K562 (cell line): ENCODE data around the gene HLA-DOA. TPM values are rescaled to one million over a fixed set of nuclear protein-coding genes. Genes with fewer than 3 reads are reported as not detected.

ENCODE experiments used
- HINFP ChIP-seq: fragments of 450-650 bp; conservative IDR thresholded peaks from 2 replicates; pipeline ENCODE4 v1.6.1; 2016; ENCODE audit warnings: missing genetic modification characterization, low read depth, mild to moderate bottlenecking, control low read depth, missing compliant biosample characterization
- KDM4B ChIP-seq, 2 experiments: fragments of 450-650 bp in 1 of 2; sonication (generic) in 1 of 2; IDR thresholded peaks; 2 replicates each; pipeline ENCODE4 v1.6.1; 2016 to 2017; ENCODE audit warnings: borderline replicate concordance in 2 of 2, antibody characterized with exemption in 1 of 2, low read depth in 1 of 2, mild to moderate bottlenecking in 1 of 2
- KLF1 ChIP-seq: fragments of 450-650 bp; IDR thresholded peaks from 2 replicates; pipeline ENCODE4 v1.6.1; 2016; ENCODE audit warnings: missing genetic modification characterization, missing compliant biosample characterization
- PHF21A ChIP-seq: fragments of 450-650 bp; IDR thresholded peaks from 2 replicates; pipeline ENCODE4 v1.6.1; 2017; ENCODE audit warnings: low read depth, borderline replicate concordance
- POLR2G ChIP-seq: fragments of 200-400 bp; formaldehyde crosslinking; IDR thresholded peaks from 2 replicates; pipeline ENCODE4 v1.6.1; 2017; ENCODE audit warnings: low read depth, mild to moderate bottlenecking, antibody characterized with exemption, low read length, moderate library complexity
- STAT5A ChIP-seq: IDR thresholded peaks from 2 replicates; pipeline ENCODE4 v1.6.1; 2012; ENCODE audit warnings: low read length, inconsistent platforms, borderline replicate concordance
- TAF1 ChIP-seq: IDR thresholded peaks from 2 replicates; pipeline ENCODE4 v1.6.1; 2011; ENCODE audit warnings: mild to moderate bottlenecking, low read length, moderate library complexity; ENCODE audit not compliant: insufficient read depth, control insufficient read depth, severe bottlenecking; ENCODE audit errors: extremely low read depth
- ZNF175 ChIP-seq: fragments of 200-800 bp; sonication (Bioruptor generic); IDR thresholded peaks from 2 replicates; pipeline ENCODE4 v1.6.1; 2016; ENCODE audit warnings: low read depth, mild to moderate bottlenecking, missing genetic modification characterization, missing compliant biosample characterization
- polyA plus RNA-seq, 8 experiments: library from polyadenylated mRNA; depleted of rRNA in 4 of 8; stranded (reverse) in 5 of 8; unstranded in 3 of 8; fragments of >200 nt; fragmentation: Nextera tagmentation in 2 of 8; fragmentation: Illumina TruSeq in 1 of 8; extraction: Ambion mirVana in 2 of 8; extraction: Trizol in 1 of 8; gene quantifications; 2 replicates each; pipeline versions ENCODE4 v1.2.1 to v1.2.3, GENCODE V29; 2011 to 2014; ENCODE audit warnings: inconsistent platforms in 1 of 8, missing spikeins in 1 of 8
- total RNA-seq, 7 experiments: library from RNA; depleted of rRNA in 6 of 7; stranded (reverse); fragments of >200 nt in 6 of 7; fragmentation: Illumina TruSeq in 2 of 7; extraction: Trizol in 2 of 7; gene quantifications; 2 replicates each; pipeline versions ENCODE4 v1.2.1 to v1.2.3, GENCODE V29; 2011 to 2021; ENCODE audit warnings: low replicate concordance in 1 of 7
- TF ChIP-seq, protein P1 (sequence below): fragments of 450-650 bp; formaldehyde crosslinking; IDR thresholded peaks from 2 replicates; pipeline ENCODE4 v1.4.0; 2022; ENCODE audit warnings: missing genetic modification characterization
- TF ChIP-seq, protein P2 (sequence below): fragments of 450-650 bp; IDR thresholded peaks from 2 replicates; pipeline ENCODE4 v1.6.1; 2017; ENCODE audit warnings: antibody characterized with exemption
- TF ChIP-seq, protein P3 (sequence below): fragments of 250-450 bp; sonication (Bioruptor Pico); IDR thresholded peaks from 2 replicates; pipeline ENCODE4 v1.8.0; 2022; ENCODE audit warnings: moderate library complexity, mild to moderate bottlenecking, inconsistent platforms
- TF ChIP-seq, protein P4 (sequence below): fragments of 250-450 bp; sonication (Bioruptor Pico); IDR thresholded peaks from 2 replicates; pipeline ENCODE4 v1.4.0; 2020

Gene HLA-DOA
- total and polyA plus RNA-seq, 9 of the 15 experiments (the other 6 are each of a cell fraction or from before 2014, with no cell fraction given): 0.07 TPM; not detected in 8

DNA sequence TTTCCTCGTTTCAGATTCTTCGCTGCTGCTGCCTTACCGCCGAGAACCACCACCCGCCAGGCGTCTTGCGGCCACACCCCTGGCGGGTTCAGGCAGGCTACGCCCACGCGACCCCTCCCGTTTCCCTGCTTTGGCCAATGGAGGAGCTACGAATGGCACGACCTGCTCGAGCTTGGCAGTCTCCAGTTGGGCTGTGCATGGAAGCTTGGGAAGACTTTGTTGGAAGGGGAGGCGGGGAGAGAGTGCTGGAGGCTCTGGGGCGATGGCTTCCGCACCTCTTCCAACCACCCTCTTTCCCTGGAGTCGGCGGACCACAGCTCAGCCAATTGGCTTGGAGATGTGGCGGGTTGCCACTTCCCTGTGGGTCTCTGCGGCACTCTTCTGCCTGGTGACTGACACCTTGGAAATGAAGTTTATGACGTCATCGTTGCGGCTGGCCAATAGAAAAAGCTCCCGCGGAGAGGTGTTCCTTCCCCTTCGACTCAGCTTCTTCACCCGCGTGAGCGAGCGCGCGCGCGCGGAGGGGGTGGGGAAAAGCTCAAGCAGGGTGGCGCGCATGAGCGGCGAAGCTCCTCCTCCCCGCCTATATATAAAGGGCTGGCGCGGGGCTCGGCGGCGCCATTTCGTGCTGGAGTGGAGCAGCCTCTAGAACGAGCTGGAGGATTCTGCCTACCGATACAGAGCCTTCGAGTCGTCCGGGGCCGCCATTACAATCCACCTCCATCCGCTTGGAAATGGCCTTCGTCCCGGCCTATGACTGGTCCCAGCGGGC is 37.6 kb downstream of the HLA-DOA start (continued):
- 0 out of 2 replicates have a peak, but pooled peaks have one; percentile 28 for TF ChIP-seq PHF21A
- TF ChIP-seq, protein P1, sequence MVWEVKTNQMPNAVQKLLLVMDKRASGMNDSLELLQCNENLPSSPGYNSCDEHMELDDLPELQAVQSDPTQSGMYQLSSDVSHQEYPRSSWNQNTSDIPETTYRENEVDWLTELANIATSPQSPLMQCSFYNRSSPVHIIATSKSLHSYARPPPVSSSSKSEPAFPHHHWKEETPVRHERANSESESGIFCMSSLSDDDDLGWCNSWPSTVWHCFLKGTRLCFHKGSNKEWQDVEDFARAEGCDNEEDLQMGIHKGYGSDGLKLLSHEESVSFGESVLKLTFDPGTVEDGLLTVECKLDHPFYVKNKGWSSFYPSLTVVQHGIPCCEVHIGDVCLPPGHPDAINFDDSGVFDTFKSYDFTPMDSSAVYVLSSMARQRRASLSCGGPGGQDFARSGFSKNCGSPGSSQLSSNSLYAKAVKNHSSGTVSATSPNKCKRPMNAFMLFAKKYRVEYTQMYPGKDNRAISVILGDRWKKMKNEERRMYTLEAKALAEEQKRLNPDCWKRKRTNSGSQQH (CRISPR knock-in tag): peak; percentile 44; the same call in 1 of the 2 replicates
- peak; percentile 99 for TF ChIP-seq TAF1
- TF ChIP-seq, protein P2, sequence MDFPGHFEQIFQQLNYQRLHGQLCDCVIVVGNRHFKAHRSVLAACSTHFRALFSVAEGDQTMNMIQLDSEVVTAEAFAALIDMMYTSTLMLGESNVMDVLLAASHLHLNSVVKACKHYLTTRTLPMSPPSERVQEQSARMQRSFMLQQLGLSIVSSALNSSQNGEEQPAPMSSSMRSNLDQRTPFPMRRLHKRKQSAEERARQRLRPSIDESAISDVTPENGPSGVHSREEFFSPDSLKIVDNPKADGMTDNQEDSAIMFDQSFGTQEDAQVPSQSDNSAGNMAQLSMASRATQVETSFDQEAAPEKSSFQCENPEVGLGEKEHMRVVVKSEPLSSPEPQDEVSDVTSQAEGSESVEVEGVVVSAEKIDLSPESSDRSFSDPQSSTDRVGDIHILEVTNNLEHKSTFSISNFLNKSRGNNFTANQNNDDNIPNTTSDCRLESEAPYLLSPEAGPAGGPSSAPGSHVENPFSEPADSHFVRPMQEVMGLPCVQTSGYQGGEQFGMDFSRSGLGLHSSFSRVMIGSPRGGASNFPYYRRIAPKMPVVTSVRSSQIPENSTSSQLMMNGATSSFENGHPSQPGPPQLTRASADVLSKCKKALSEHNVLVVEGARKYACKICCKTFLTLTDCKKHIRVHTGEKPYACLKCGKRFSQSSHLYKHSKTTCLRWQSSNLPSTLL: peak; percentile 70; the same call in 1 of the 2 replicates
- peak in 1 of 2 experiments; percentile 67; a peak in 1 of 4 replicates for TF ChIP-seq KDM4B (IDR thresholded peaks at IDR 0.05; ENCODE audit: borderline replicate concordance in 2 of 2, low read depth in 1 of 2)
- TF ChIP-seq STAT5A: peak; percentile 1; the same call in 1 of the 2 replicates
- TF ChIP-seq HINFP: peak; percentile 94
- TF ChIP-seq, protein P3, sequence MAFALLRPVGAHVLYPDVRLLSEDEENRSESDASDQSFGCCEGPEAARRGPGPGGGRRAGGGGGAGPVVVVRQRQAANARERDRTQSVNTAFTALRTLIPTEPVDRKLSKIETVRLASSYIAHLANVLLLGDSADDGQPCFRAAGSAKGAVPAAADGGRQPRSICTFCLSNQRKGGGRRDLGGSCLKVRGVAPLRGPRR (CRISPR knock-in tag): 0 out of 2 replicates have a peak, but pooled peaks have one; percentile 5
- TF ChIP-seq ZNF175 (CRISPR knock-in tag): peak; percentile 72
- peak; percentile 93 for TF ChIP-seq KLF1 (tag)
- TF ChIP-seq, protein P4, sequence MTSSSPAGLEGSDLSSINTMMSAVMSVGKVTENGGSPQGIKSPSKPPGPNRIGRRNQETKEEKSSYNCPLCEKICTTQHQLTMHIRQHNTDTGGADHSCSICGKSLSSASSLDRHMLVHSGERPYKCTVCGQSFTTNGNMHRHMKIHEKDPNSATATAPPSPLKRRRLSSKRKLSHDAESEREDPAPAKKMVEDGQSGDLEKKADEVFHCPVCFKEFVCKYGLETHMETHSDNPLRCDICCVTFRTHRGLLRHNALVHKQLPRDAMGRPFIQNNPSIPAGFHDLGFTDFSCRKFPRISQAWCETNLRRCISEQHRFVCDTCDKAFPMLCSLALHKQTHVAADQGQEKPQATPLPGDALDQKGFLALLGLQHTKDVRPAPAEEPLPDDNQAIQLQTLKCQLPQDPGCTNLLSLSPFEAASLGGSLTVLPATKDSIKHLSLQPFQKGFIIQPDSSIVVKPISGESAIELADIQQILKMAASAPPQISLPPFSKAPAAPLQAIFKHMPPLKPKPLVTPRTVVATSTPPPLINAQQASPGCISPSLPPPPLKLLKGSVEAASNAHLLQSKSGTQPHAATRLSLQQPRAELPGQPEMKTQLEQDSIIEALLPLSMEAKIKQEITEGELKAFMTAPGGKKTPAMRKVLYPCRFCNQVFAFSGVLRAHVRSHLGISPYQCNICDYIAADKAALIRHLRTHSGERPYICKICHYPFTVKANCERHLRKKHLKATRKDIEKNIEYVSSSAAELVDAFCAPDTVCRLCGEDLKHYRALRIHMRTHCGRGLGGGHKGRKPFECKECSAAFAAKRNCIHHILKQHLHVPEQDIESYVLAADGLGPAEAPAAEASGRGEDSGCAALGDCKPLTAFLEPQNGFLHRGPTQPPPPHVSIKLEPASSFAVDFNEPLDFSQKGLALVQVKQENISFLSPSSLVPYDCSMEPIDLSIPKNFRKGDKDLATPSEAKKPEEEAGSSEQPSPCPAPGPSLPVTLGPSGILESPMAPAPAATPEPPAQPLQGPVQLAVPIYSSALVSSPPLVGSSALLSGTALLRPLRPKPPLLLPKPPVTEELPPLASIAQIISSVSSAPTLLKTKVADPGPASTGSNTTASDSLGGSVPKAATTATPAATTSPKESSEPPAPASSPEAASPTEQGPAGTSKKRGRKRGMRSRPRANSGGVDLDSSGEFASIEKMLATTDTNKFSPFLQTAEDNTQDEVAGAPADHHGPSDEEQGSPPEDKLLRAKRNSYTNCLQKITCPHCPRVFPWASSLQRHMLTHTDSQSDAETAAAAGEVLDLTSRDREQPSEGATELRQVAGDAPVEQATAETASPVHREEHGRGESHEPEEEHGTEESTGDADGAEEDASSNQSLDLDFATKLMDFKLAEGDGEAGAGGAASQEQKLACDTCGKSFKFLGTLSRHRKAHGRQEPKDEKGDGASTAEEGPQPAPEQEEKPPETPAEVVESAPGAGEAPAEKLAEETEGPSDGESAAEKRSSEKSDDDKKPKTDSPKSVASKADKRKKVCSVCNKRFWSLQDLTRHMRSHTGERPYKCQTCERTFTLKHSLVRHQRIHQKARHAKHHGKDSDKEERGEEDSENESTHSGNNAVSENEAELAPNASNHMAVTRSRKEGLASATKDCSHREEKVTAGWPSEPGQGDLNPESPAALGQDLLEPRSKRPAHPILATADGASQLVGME (CRISPR knock-in tag): peak; percentile 95
- TF ChIP-seq POLR2G: peak; percentile 97
